ENCODE results near the gene CADPS2. TPM values are rescaled to one million over a fixed set of nuclear protein-coding genes. Genes with fewer than 3 reads are reported as not detected.
"Not testable (repeated sequence)": the region's sequence is repeated elsewhere in the genome, so short reads cannot be mapped to it uniquely, and the experiment has no call there.

The CADPS2 gene
- total and polyA plus RNA-seq, 4 experiments from 2014 or later: not detected

DNA sequence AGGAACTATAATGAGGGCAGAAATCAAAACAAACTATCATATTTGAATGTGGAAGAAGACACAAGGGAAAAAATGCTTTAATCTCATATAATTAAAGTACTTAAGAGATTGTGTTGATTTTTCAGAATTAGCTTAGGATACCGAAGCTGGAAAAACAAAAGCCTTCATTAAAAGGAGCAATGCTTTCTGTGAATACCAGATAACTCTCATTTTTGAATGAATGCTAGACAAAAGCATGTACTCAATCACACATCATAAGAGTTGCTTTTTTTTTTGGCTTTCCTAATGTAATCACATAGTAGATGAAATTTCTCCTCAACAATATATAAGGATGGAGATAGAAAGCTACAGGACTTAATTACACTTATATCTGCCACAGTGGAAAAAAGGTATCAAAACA, 43.3 kb downstream of the CADPS2 start:
- H3K9me3 Mint-ChIP-seq: peaks cover 0 to 11% (median 3%) of the 10 kb centered on the region in 8 donors
- no peaks in the 10 kb centered on the region for H3K27me3 ChIP-seq (ENCODE audit: insufficient read depth, low read length)
- H3K27ac ChIP-seq (ENCODE audit: low read depth, low read length): no peak overlapping the region
- no peaks in the 10 kb centered on the region for H3K36me3 ChIP-seq (ENCODE audit: insufficient read depth, low read length)
- H3K4me3 Mint-ChIP-seq: no peak overlapping the region
- DNase-seq: no peak
- no peaks in the 10 kb centered on the region for H3K9me3 ChIP-seq (ENCODE audit: control insufficient read depth in 1 of 2, low read length in 2 of 2)
- H3K36me3 Mint-ChIP-seq: no peaks in the 10 kb centered on the region
- no peak overlapping the region for H3K4me3 ChIP-seq (ENCODE audit: low read length in 2 of 2)
- H3K4me1 Mint-ChIP-seq: no peaks in the 10 kb centered on the region
- no peaks in the 10 kb centered on the region for H3K27me3 Mint-ChIP-seq
- intact Hi-C loops (cut with micrococcal nuclease): no loop called here
- no peak overlapping the region for H3K27ac Mint-ChIP-seq
- H3K4me1 ChIP-seq (ENCODE audit: insufficient read depth, low read length): no peaks in the 10 kb centered on the region
- ChIA-PET POLR2A (ENCODE audit: partially characterized antibody) (no interaction called here), CTCF (ENCODE audit: partially characterized antibody) (no interaction called here)

DNA sequence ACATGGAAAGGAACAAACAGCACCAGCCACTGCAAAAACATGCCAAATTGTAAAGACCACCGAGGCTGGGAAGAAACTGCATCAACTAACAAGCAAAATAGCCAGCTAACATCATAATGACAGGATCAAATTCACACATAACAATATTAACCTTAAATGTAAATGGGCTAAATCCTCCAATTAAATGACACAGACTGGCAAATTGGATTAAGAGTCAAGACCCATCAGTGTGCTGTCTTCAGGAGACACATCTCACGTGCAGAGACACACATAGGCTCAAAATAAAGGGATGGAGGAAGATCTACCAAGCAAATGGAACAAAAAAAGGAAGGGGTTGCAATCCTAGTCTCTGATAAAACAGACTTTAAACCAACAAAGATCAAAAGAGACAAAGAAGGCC, 50.0 kb downstream of the CADPS2 start:
- peaks cover 0 to 15% (median 9%) of the 10 kb centered on the region in 8 donors for H3K9me3 Mint-ChIP-seq
- H3K27me3 Mint-ChIP-seq; H3K4me3 ChIP-seq (ENCODE audit: low read length in 2 of 2); H3K36me3 Mint-ChIP-seq; CTCF ChIA-PET (ENCODE audit: partially characterized antibody); H3K27ac Mint-ChIP-seq; H3K9me3 ChIP-seq (ENCODE audit: control insufficient read depth in 1 of 2, low read length in 2 of 2); DNase-seq; H3K27me3 ChIP-seq (ENCODE audit: insufficient read depth, low read length); intact Hi-C loops (cut with micrococcal nuclease); POLR2A ChIA-PET (ENCODE audit: partially characterized antibody); H3K4me1 Mint-ChIP-seq; H3K4me1 ChIP-seq (ENCODE audit: insufficient read depth, low read length); H3K27ac ChIP-seq (ENCODE audit: low read depth, low read length); H3K36me3 ChIP-seq (ENCODE audit: insufficient read depth, low read length); H3K4me3 Mint-ChIP-seq: not testable (repeated sequence)

DNA sequence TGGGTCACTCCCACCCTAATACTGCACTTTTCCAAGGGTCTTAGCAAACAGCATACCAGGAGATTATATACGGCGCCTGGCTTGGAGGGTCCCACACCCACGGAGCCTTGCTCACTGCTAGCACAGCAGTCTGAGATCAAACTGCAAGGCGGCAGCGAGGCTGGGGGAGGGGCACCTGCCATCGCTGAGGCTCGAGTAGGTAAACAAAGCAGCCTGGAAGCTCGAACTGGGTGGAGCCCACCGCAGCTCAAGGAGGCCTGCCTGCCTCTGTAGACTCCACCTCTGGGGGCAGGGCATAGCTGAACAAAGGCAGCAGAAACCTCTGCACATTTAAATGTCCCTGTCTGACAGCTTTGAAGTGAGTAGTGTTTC, 51.7 kb downstream of the CADPS2 start:
- H3K27ac ChIP-seq (ENCODE audit: low read depth, low read length); DNase-seq; H3K27me3 Mint-ChIP-seq; H3K27ac Mint-ChIP-seq; H3K4me3 ChIP-seq (ENCODE audit: low read length in 2 of 2); H3K36me3 Mint-ChIP-seq; H3K27me3 ChIP-seq (ENCODE audit: insufficient read depth, low read length); POLR2A ChIA-PET (ENCODE audit: partially characterized antibody); H3K4me1 Mint-ChIP-seq; H3K36me3 ChIP-seq (ENCODE audit: insufficient read depth, low read length); H3K4me1 ChIP-seq (ENCODE audit: insufficient read depth, low read length); H3K9me3 ChIP-seq (ENCODE audit: control insufficient read depth in 1 of 2, low read length in 2 of 2); intact Hi-C loops (cut with micrococcal nuclease); CTCF ChIA-PET (ENCODE audit: partially characterized antibody); H3K4me3 Mint-ChIP-seq: not testable (repeated sequence)
- peaks cover 0 to 15% (median 9%) of the 10 kb centered on the region in 8 donors for H3K9me3 Mint-ChIP-seq

DNA sequence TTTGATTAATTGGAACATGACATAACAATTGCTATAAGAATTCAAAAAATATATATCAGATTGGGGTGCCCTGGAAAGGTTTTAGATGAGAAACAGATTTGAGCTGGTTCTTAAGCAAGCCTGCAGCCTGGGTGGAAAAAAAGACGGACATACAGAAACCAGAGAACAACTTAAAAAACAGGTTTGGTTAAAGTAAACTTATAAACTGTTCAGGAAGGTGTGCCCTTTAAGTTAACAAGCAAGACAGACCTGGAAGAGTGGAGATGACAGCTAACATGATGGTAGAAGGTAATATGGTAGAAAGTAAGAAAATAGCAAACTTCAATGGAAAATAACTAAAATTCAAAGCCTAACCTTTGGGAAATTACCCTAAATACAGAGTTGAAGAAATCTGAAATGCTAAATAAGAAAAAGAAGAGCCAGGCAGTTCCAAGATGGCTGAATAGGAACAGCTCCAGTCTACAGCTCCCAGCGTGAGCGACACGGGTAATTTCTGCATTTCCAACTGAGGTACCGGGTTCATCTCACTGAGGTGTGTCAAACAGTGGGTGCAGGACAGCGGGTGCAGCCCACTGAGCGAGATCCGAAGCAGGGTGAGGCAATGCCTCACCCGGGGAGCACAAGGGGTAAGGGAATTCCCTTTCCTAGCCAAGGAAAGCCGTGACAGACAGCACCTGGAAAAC, 52.2 kb downstream of the CADPS2 start:
- H3K4me1 Mint-ChIP-seq: no peaks in the 10 kb centered on the region
- Histone ChIP-seq H3K36me3 (ENCODE audit: insufficient read depth, low read length) (no peaks in the 10 kb centered on the region), H3K27ac (ENCODE audit: low read depth, low read length) (no peak overlapping the region), H3K4me1 (ENCODE audit: insufficient read depth, low read length) (no peaks in the 10 kb centered on the region), H3K4me3 (ENCODE audit: low read length in 2 of 2) (no peak overlapping the region), H3K27me3 (ENCODE audit: insufficient read depth, low read length) (no peaks in the 10 kb centered on the region), H3K9me3 (ENCODE audit: control insufficient read depth in 1 of 2, low read length in 2 of 2) (no peaks in the 10 kb centered on the region)
- peaks cover 0 to 15% (median 9%) of the 10 kb centered on the region in 8 donors for H3K9me3 Mint-ChIP-seq
- H3K27me3 Mint-ChIP-seq: no peaks in the 10 kb centered on the region
- ChIA-PET POLR2A (ENCODE audit: partially characterized antibody) (no interaction called here), CTCF (ENCODE audit: partially characterized antibody) (no interaction called here)
- H3K27ac Mint-ChIP-seq: peak overlapping the region in 1 of 7 donors; percentile 78
- DNase-seq: no peak
- intact Hi-C loops (cut with micrococcal nuclease): no loop called here
- no peaks in the 10 kb centered on the region for H3K36me3 Mint-ChIP-seq
- no peak overlapping the region for H3K4me3 Mint-ChIP-seq

DNA sequence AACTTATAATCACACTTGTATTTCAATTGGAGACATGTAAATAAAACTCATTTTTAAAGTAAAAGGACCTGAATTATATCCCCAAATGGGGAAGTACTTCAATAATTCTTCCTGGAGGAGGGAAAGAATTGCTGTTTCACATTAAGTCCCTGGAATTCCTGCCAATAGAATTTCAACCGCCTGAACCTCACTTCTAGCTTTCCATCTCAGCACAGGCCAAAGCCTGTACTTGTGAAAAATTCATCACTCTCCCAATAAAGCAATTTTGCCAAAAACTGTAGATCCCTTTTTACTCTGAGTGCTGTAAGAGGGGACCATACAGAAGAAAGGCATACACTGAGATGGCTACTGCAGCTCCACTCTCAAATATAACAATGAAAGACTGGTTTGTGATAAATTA, 54.8 kb downstream of the CADPS2 start:
- Mint-ChIP-seq H3K9me3 (peaks cover 0 to 13% (median 6%) of the 10 kb centered on the region in 8 donors), H3K4me1 (no peaks in the 10 kb centered on the region), H3K27ac (no peak overlapping the region), H3K27me3 (no peaks in the 10 kb centered on the region), H3K4me3 (no peak overlapping the region), H3K36me3 (no peaks in the 10 kb centered on the region)
- no peaks in the 10 kb centered on the region for H3K4me1 ChIP-seq (ENCODE audit: insufficient read depth, low read length)
- no peaks in the 10 kb centered on the region for H3K9me3 ChIP-seq (ENCODE audit: control insufficient read depth in 1 of 2, low read length in 2 of 2)
- H3K4me3 ChIP-seq (ENCODE audit: low read length in 2 of 2): no peak overlapping the region
- ChIA-PET POLR2A (ENCODE audit: partially characterized antibody) (no interaction called here), CTCF (ENCODE audit: partially characterized antibody) (no interaction called here)
- H3K27me3 ChIP-seq (ENCODE audit: insufficient read depth, low read length): no peaks in the 10 kb centered on the region
- no peaks in the 10 kb centered on the region for H3K36me3 ChIP-seq (ENCODE audit: insufficient read depth, low read length)
- no peak for DNase-seq
- intact Hi-C loops (cut with micrococcal nuclease): no loop called here
- H3K27ac ChIP-seq (ENCODE audit: low read depth, low read length): no peak overlapping the region

DNA sequence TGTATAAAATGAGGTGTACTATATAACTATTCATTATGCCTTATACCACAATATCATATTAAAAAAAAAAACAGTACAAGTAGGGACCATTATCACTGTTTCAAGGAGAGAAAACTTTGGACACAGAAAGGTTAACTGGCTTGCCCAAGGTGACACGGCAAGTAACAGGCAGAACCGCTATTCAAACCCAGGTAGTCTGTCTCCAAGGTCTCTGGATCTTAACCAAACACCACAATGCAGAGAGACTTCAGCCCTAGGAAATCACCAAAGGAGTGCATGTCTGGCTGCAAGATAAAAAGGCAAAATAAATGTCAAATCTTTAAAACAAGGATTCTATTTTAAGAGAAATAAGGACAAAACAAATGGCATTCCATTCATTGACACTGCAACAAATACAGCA, 56.3 kb downstream of the CADPS2 start:
- Mint-ChIP-seq H3K27ac (peak overlapping the region in 1 of 7 donors; percentile 2), H3K4me3 (no peak overlapping the region), H3K36me3 (no peaks in the 10 kb centered on the region), H3K4me1 (no peaks in the 10 kb centered on the region), H3K27me3 (no peaks in the 10 kb centered on the region), H3K9me3 (peaks cover 0 to 13% (median 4%) of the 10 kb centered on the region in 8 donors)
- ChIA-PET POLR2A (ENCODE audit: partially characterized antibody) (no interaction called here), CTCF (ENCODE audit: partially characterized antibody) (no interaction called here)
- Histone ChIP-seq H3K4me3 (ENCODE audit: low read length in 2 of 2) (no peak overlapping the region), H3K4me1 (ENCODE audit: insufficient read depth, low read length) (no peaks in the 10 kb centered on the region), H3K27me3 (ENCODE audit: insufficient read depth, low read length) (no peaks in the 10 kb centered on the region), H3K9me3 (ENCODE audit: control insufficient read depth in 1 of 2, low read length in 2 of 2) (no peaks in the 10 kb centered on the region), H3K36me3 (ENCODE audit: insufficient read depth, low read length) (no peaks in the 10 kb centered on the region), H3K27ac (ENCODE audit: low read depth, low read length) (no peak overlapping the region)
- intact Hi-C loops (cut with micrococcal nuclease): no loop called here
- DNase-seq: no peak

DNA sequence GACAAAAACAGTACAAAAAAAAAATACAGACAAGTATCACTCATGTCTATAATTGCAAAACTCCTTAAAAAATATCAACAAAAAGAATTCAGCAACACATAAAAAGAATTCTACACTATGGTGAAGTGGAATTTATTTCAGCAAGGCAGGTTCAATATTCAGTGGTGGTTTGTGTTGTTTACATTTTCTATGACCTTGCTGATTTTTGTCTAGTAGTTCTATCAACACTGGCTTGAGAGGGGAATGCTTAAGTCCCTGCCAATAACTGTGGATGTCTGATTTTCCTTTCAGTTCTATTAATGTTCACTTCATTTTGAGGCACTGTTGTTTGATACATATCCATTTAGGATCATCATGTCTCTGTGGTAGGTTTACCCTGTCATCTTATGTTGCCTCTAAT, 58.5 kb downstream of the CADPS2 start:
- ChIA-PET POLR2A (ENCODE audit: partially characterized antibody) (no interaction called here), CTCF (ENCODE audit: partially characterized antibody) (no interaction called here)
- no peak overlapping the region for H3K4me3 Mint-ChIP-seq
- intact Hi-C loops (cut with micrococcal nuclease): no loop called here
- no peaks in the 10 kb centered on the region for H3K4me1 Mint-ChIP-seq
- H3K27ac ChIP-seq (ENCODE audit: low read depth, low read length): no peak overlapping the region
- DNase-seq: no peak
- H3K27me3 Mint-ChIP-seq: no peaks in the 10 kb centered on the region
- H3K9me3 ChIP-seq (ENCODE audit: control insufficient read depth in 1 of 2, low read length in 2 of 2): no peaks in the 10 kb centered on the region
- no peak overlapping the region for H3K4me3 ChIP-seq (ENCODE audit: low read length in 2 of 2)
- H3K36me3 ChIP-seq (ENCODE audit: insufficient read depth, low read length): no peaks in the 10 kb centered on the region
- H3K9me3 Mint-ChIP-seq: peaks cover 0 to 9% (median 1%) of the 10 kb centered on the region in 8 donors
- H3K4me1 ChIP-seq (ENCODE audit: insufficient read depth, low read length): no peaks in the 10 kb centered on the region
- H3K27ac Mint-ChIP-seq: no peak overlapping the region
- H3K27me3 ChIP-seq (ENCODE audit: insufficient read depth, low read length): no peaks in the 10 kb centered on the region
- no peaks in the 10 kb centered on the region for H3K36me3 Mint-ChIP-seq

DNA sequence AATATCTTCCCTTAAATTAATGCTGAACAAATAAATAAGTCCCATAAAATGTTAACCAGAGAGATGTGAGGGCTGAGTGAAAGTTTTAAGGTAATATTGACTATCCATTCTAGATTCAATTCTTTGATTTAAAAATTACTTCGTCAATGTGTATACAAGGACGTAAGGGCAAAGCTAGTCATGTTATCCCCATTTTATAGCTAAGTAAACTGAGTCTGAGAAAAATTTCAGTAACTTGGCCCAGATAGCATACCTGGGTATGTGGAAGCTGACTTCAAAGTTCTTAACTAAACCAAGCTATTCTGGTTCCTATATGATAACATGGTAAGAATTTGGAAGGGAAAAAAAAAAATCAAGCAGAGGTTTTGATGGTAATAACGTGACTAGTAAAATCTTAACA, 72.4 kb downstream of the CADPS2 start:
- ChIA-PET CTCF (ENCODE audit: partially characterized antibody) (no interaction called here), POLR2A (ENCODE audit: partially characterized antibody) (no interaction called here)

More for the DNA sequence above, 72.4 kb downstream of the CADPS2 start:
- H3K9me3 Mint-ChIP-seq: peaks cover 0 to 7% (median 3%) of the 10 kb centered on the region in 8 donors
- no peaks in the 10 kb centered on the region for H3K4me1 Mint-ChIP-seq
- no peaks in the 10 kb centered on the region for H3K27me3 Mint-ChIP-seq
- intact Hi-C loops (cut with micrococcal nuclease): no loop called here
- no peak overlapping the region for H3K27ac ChIP-seq (ENCODE audit: low read depth, low read length)
- no peak for DNase-seq
- no peaks in the 10 kb centered on the region for H3K9me3 ChIP-seq (ENCODE audit: control insufficient read depth in 1 of 2, low read length in 2 of 2)
- no peaks in the 10 kb centered on the region for H3K4me1 ChIP-seq (ENCODE audit: insufficient read depth, low read length)
- no peaks in the 10 kb centered on the region for H3K36me3 Mint-ChIP-seq
- no peaks in the 10 kb centered on the region for H3K27me3 ChIP-seq (ENCODE audit: insufficient read depth, low read length)
- H3K4me3 Mint-ChIP-seq: no peak overlapping the region
- H3K36me3 ChIP-seq (ENCODE audit: insufficient read depth, low read length): no peaks in the 10 kb centered on the region
- no peak overlapping the region for H3K27ac Mint-ChIP-seq
- H3K4me3 ChIP-seq (ENCODE audit: low read length in 2 of 2): no peak overlapping the region
